ENCODE results near the gene GALNTL6. TPM values are rescaled to one million over a fixed set of nuclear protein-coding genes. Genes with fewer than 3 reads are reported as not detected.
"Not testable (repeated sequence)": the region's sequence is repeated elsewhere in the genome, so short reads cannot be mapped to it uniquely, and the experiment has no call there.

Gene GALNTL6
- total RNA-seq, 1 experiment from 2014 or later: not detected

DNA sequence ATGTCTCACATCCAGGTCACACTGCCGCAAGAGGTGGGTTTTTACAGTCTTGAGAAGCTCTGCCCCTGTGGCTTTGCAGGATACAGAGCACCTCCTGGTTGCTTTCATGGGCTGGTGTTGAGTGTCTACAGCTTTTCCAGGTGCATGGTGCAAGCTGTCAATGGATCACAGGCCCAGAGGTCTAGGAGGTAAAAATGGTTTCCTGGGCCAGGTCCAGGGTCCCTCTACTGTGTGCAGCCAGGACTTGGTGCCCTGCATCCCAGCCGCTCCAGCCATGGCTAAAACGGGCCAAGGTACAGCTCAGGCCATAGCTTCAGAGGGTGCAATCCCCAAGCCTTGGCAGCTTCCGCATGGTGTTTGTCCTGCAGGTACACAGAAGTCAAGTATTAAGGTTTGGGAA, 921.4 kb downstream of the GALNTL6 start:
- DNase-seq (ENCODE audit: low spot score): no peak

DNA sequence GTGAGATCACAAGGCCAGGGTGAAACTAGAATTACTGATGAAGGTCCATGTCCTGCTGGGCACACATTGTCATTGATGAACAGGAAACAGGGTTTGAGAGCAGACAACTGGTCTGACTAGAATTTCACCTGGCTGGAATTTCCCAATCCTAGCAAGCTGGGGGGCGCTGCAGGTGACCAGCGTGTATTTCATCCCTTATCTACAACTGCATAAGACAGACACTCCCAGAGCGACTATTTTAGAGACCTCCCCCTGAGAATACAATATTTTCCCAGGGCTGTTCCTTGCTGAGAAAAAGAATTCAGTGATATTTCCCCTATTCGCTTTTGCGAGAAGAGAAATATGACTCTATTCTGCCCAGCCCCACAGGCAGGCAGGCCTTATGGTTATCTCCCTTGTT, 922.8 kb downstream of the GALNTL6 start:
- no peak for DNase-seq (ENCODE audit: low spot score)

- DNase-seq (ENCODE audit: low spot score): no peak
Observed at GRCh38 chr4:172740434-172740833, 927.2 kb downstream of the GALNTL6 start.

DNA sequence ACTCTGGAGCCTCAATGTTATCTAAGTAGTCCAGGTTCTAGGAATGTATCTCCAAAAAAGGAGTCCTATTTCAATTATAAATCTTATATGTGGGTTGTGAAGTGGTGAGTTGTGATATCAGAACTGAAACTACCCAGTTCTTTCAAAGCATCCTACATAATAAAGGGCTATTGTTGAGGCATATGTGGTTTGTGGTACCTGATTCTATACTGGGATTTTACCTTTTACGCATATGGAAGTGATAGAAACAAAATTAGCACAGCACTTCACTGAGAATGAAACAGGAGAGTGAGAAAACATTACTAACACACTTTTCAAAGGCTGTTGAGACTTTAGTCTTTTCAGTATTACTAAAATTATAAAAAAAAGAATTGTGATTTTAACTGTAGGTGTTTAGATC, 937.7 kb downstream of the GALNTL6 start:
- no peak for DNase-seq (ENCODE audit: low spot score)

- no peak for DNase-seq (ENCODE audit: low spot score)
Observed at GRCh38 chr4:172751550-172751949, 938.3 kb downstream of the GALNTL6 start.

- peak; percentile 2 for DNase-seq (ENCODE audit: low spot score)
Observed at GRCh38 chr4:172758586-172759340, 945.6 kb downstream of the GALNTL6 start.

GRCh38 chr4:172760512-172760911, 947.3 kb downstream of the GALNTL6 start:
- no peak for DNase-seq (ENCODE audit: low spot score)

- no peak for DNase-seq (ENCODE audit: low spot score)
Observed at GRCh38 chr4:172762895-172763294, 949.7 kb downstream of the GALNTL6 start.

DNA sequence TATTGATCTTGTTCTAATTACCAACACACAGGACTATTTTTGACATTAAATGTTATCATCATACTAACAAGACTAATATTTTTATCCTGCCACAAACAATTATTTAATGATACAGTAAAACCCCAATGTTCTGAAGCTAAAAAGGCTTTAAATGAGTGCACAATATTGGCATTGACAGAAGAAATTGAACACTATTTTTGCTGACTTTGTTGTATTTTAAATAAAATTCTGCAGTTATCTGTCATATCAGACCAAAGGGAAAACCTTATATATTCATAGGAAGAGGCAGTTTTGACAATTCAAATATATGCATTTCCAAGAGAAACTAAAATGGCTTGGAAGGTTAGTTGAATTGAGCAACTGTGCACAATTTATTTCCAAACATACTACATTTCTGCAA, 957.6 kb downstream of the GALNTL6 start:
- no peak for DNase-seq (ENCODE audit: low spot score)

DNA sequence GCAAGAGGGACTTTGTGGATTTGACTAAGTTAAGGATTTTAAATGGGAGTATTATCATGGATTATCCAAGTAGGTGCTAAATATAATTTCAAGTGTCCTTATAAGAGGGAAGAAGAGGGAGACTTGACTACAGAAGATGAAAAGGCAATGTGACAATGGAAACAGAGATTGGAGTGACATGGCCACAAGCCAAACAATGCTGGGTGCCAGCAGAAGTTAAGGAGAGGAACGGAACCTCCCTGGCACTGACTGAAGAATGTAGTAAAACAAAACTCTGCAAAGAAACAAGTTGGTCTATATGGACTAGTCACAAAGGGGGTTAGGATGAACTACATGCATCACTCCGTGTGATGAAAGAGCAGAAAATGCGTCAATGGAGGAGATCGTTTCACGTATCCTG, 959.6 kb downstream of the GALNTL6 start:
- DNase-seq (ENCODE audit: low spot score): no peak

DNA sequence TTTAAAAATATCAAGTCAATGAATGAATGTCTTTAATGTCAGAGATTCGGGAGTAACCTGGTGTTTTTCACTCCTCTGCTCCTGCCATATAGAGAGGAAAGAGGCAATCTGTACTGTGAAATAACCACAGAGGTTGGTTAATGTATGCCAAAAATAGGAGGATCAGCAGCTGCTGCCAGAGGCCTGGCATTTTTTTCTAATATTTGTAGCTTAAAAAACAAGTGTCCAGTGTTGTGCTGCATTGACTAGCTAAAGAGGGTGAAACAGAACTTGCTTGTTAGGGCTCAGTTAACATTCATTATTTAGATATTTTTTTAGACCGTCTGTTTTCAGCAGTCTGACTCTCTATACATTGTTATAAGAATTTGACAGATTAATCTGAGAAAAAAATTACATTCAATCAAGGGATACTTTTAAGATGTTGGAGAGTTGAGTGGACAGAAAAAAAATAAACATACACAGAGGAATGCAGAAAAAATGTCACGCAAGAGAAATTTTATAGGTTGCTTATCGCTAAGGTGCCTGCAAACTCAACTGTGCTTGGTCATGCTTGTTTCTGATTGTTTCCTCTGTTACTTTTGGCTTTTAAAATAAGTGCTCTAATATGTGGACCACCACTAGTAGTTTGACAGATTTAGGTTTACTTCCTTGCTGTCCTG, 963.1 kb downstream of the GALNTL6 start:
- no peak for DNase-seq (ENCODE audit: low spot score)

- DNase-seq (ENCODE audit: low spot score): no peak
Observed at GRCh38 chr4:172777729-172778431, 964.7 kb downstream of the GALNTL6 start.

GRCh38 chr4:172778583-172778982, 965.4 kb downstream of the GALNTL6 start:
- no peak for DNase-seq (ENCODE audit: low spot score)

DNA sequence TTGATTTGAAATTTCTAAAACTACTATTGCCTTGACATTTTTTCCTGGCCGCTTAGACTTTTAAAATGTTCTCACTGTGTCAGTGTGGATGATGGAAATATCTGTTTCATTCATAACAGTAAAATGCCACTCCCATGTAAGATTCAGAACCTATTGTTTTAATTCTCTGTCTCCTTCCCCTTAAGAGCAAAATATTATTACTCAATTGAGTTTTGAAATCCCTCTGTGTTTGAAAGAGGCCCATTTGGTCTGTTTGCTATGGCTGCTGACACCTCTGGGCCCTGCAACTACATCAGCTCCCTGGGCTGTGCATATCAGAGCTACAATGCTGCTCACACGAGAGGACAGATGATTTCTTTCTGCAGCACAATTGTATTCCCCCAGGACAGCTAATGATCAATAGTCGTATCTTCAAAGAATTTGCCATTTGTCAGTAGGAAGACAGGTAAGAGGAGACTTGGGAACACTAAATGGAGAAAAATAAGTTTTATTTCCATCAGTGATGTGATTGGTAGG, 967.4 kb downstream of the GALNTL6 start:
- DNase-seq (ENCODE audit: low spot score): no peak

DNA sequence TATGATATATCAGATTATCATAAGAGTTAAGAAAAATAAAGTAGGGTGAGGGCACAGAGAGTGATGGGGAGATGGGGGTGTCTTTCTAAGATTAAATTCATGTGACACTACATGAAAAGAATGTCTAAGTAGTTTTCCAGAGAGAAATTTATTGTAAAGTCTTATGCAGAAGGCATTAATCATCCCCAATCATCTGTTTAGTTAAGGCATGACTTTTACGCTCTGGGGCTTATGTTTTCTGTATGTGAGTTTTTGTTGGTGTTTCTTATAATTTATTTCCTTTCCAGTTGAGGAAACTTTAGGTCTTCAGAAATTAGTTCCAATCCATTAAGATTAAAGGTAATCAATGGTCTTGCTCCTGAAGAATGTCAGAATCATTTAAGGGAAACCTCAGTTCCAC, 972.4 kb downstream of the GALNTL6 start:
- DNase-seq (ENCODE audit: low spot score): no peak

DNA sequence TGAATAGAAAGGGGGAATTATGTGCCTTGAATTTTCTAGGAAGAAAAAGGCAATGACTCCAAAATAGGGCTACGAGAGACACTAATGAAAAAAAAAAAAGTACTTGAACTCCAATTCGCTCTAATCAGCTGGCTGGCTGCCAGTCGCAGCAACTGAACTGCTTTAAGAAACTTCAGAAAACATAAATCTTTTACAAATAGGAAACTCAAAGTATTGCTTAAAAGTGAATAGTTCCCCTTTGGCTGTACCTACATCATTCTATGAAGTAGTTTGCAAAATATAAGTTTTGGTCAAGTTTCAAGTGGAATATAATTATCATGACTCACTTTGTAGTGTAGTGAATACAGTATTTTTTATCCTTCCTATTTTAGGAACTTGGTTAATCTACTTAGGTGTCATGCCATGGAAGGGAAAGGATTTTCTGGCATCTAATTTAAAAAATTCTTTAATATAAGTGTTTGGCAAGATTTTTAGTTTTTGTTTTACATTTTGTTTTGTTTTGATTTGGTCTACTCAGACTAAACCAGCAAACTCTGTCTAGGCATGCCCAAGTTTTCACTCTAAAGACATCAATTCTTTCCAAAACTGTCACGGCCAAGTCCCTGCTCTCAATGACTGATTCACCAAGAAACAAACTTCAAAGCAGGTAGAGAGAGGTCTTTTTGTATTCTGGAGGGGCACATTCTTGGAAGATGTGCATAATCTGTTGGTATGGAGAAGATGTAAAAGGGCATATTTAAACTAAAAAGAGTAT, 973.0 kb downstream of the GALNTL6 start:
- DNase-seq (ENCODE audit: low spot score): no peak

GRCh38 chr4:172787111-172787510, 973.9 kb downstream of the GALNTL6 start:
- DNase-seq (ENCODE audit: low spot score): no peak

GRCh38 chr4:172791841-172792240, 978.6 kb downstream of the GALNTL6 start:
- no peak for DNase-seq (ENCODE audit: low spot score)

- DNase-seq (ENCODE audit: low spot score): no peak
Observed at GRCh38 chr4:172793565-172794306, 980.5 kb downstream of the GALNTL6 start.

- no peak for DNase-seq (ENCODE audit: low spot score)
Observed at GRCh38 chr4:172794307-172794703, 981.1 kb downstream of the GALNTL6 start.

DNA sequence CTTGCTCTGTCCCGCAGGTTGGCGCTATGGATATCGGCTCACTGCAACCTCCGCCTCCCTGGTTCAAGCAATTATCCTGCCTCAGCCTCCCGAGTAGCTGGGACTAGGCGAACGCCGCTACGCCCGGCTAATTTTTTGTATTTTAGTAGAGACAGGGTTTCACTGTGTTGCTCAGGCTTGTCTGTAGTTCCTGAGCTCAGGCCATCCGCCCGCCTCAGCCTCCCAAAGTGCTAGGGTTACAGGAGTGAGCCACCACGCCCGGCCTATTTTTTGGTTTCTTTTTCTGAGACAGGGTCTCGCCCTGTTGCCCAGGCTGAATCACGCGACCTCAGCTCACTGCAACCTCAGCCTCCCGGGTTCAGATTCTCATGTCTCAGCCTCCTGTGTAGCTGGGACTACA, 984.1 kb downstream of the GALNTL6 start:
- not testable (repeated sequence) for DNase-seq (ENCODE audit: low spot score)
